CD4-positive, alpha-beta T cell treated with Interleukin-6 for 4 hours (primary cell): ENCODE measurements around the gene CPEB3.
A peak's percentile ranks its signal among the peaks of the same experiment; 100 is the strongest.
"Not testable (repeated sequence)": the region's sequence is repeated elsewhere in the genome, so short reads cannot be mapped to it uniquely, and the experiment has no call there.

ENCODE experiments used
- DNase-seq: peaks from one replicate; pipeline ENCODE4 v3.0.0-alpha.2; 2020; ENCODE audit warnings: mixed read lengths

The CPEB3 gene

GRCh38 chr10:92087750-92088395 lies 203.0 kb downstream of the CPEB3 start:
- peak; percentile 49 for DNase-seq

GRCh38 chr10:92082583-92083280 lies 208.1 kb downstream of the CPEB3 start:
- no peak for DNase-seq

- DNase-seq = no peak
These were observed 209.2 kb downstream of the CPEB3 start for GRCh38 chr10:92081641-92082040.

- DNase-seq = no peak
These were observed 210.6 kb downstream of the CPEB3 start for GRCh38 chr10:92080244-92080643.

GRCh38 chr10:92079003-92079402 lies 211.9 kb downstream of the CPEB3 start:
- DNase-seq = no peak

- DNase-seq = no peak
These were observed 214.2 kb downstream of the CPEB3 start for GRCh38 chr10:92076722-92077121.

GRCh38 chr10:92075829-92076228 lies 215.0 kb downstream of the CPEB3 start:
- DNase-seq = no peak

GRCh38 chr10:92074126-92074887 lies 216.6 kb downstream of the CPEB3 start:
- no peak for DNase-seq

- DNase-seq = no peak
These were observed 222.0 kb downstream of the CPEB3 start for GRCh38 chr10:92068900-92069299.

GRCh38 chr10:92066386-92066785 lies 224.5 kb downstream of the CPEB3 start:
- no peak for DNase-seq

GRCh38 chr10:92064506-92064905 lies 226.4 kb downstream of the CPEB3 start:
- no peak for DNase-seq

- DNase-seq = no peak
These were observed 228.6 kb downstream of the CPEB3 start for GRCh38 chr10:92062273-92062672.

- DNase-seq = no peak
These were observed 236.1 kb downstream of the CPEB3 start for GRCh38 chr10:92054807-92055206.

- no peak for DNase-seq
These were observed 238.1 kb downstream of the CPEB3 start for GRCh38 chr10:92052741-92053140.

- no peak for DNase-seq
These were observed 238.8 kb downstream of the CPEB3 start for GRCh38 chr10:92052088-92052487.

- DNase-seq = no peak
These were observed 243.7 kb downstream of the CPEB3 start for GRCh38 chr10:92047215-92047614.

GRCh38 chr10:92045641-92046106 lies 245.2 kb downstream of the CPEB3 start:
- no peak for DNase-seq

GRCh38 chr10:92042541-92042940 lies 248.3 kb downstream of the CPEB3 start:
- DNase-seq = no peak

- DNase-seq = no peak
These were observed 251.9 kb downstream of the CPEB3 start for GRCh38 chr10:92038949-92039348.

- DNase-seq = not testable (repeated sequence)
These were observed 257.8 kb downstream of the CPEB3 start for GRCh38 chr10:92033070-92033469.

GRCh38 chr10:92031580-92031979 lies 259.3 kb downstream of the CPEB3 start:
- DNase-seq = no peak

- DNase-seq = no peak
These were observed 263.7 kb downstream of the CPEB3 start for GRCh38 chr10:92027141-92027540.

GRCh38 chr10:92025340-92025739 lies 265.5 kb downstream of the CPEB3 start:
- not testable (repeated sequence) for DNase-seq

GRCh38 chr10:92024700-92025099 lies 266.2 kb downstream of the CPEB3 start:
- DNase-seq = no peak
